ENCODE data around the gene BANP.

DNA sequence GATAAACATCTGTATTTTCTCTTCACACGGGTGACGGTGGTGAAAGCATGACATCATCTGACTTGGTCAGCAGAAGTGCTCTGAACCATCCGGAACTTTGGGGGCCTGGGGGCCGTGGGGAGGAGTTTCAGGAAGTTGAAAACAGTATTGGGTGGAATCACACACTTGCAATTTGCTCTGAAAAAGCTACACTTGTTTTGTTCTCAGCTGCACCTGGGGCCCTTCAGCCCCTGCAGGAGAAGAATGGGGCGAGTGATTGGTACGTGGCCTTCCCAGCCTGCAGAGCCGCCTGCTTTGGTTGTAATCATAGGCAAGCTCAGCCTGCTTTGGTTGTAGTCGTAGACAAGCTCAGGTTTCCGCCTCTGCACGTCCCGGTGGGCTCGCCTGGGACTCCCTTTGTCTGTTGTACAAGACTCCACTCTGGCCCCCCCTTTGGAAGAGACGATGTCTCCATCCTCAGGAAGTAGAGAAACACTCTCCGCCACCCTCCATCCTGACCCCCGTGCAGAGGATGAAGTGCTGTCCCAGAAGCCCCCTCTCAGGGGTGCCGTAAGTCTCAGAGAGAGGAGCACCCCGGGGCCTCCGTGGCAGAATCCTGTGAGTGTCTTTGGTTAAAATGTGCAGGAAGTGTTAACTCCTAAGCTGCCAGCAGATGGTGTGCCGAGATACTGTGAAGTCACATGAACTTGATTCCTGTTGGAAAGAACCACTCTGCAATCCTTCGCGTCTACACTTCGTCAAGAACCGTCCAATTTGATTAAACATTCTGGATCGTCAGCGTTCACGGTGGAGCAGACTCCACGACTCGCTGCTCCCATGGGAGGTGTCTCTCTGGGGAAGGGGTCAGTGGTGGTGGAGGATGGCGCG is 5.4 kb downstream of the BANP start:
- TF ChIP-seq, protein P1, sequence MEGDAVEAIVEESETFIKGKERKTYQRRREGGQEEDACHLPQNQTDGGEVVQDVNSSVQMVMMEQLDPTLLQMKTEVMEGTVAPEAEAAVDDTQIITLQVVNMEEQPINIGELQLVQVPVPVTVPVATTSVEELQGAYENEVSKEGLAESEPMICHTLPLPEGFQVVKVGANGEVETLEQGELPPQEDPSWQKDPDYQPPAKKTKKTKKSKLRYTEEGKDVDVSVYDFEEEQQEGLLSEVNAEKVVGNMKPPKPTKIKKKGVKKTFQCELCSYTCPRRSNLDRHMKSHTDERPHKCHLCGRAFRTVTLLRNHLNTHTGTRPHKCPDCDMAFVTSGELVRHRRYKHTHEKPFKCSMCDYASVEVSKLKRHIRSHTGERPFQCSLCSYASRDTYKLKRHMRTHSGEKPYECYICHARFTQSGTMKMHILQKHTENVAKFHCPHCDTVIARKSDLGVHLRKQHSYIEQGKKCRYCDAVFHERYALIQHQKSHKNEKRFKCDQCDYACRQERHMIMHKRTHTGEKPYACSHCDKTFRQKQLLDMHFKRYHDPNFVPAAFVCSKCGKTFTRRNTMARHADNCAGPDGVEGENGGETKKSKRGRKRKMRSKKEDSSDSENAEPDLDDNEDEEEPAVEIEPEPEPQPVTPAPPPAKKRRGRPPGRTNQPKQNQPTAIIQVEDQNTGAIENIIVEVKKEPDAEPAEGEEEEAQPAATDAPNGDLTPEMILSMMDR (IDR thresholded peaks at IDR 0.05), result no peak
- no peak for TF ChIP-seq POLR2A (IDR thresholded peaks at IDR 0.05)
